Natural killer cell (primary cell): Measurements from ENCODE around the gene ZNF546. TPM values are rescaled to one million over a fixed set of nuclear protein-coding genes. Genes with fewer than 3 reads are reported as not detected.

Source experiments
- ATAC-seq, 3 donors: fragments of 150-1000 bp in 2 of 3; fragments of 200-7000 bp in 1 of 3; cut with Tn5 transposase; 1 replicate in 1 of 3; 2 replicates in 2 of 3; pipeline ENCODE4 v1.10.0; 2021; ENCODE audit warnings: mild to moderate bottlenecking in 2 of 3, moderate library complexity in 2 of 3
- DNase-seq, 2 donors: peaks; one replicate each; pipeline versions ENCODE4 v3.0.0 to v3.0.0-alpha.2; 2013 to 2021; ENCODE audit warnings: mixed read lengths in 1 of 2
- H3K27ac ChIP-seq: one replicate; pipeline ENCODE4 v1.5.1; 2013; ENCODE audit warnings: mild to moderate bottlenecking, low read length
- H3K27me3 ChIP-seq: one replicate; pipeline ENCODE4 v1.6.1; 2013; ENCODE audit warnings: low read length; ENCODE audit not compliant: control insufficient read depth, insufficient read depth
- H3K36me3 ChIP-seq: one replicate; pipeline ENCODE4 v1.6.1; 2013; ENCODE audit warnings: low read length; ENCODE audit not compliant: control insufficient read depth, insufficient read depth
- H3K4me1 ChIP-seq: one replicate; pipeline ENCODE4 v1.6.1; 2013; ENCODE audit warnings: low read length; ENCODE audit not compliant: control insufficient read depth, insufficient read depth
- H3K4me3 ChIP-seq: one replicate; pipeline ENCODE4 v1.5.1; 2013; ENCODE audit warnings: low read length
- H3K9me3 ChIP-seq: one replicate; pipeline ENCODE4 v1.6.1; 2013; ENCODE audit warnings: low read length; ENCODE audit not compliant: control insufficient read depth, insufficient read depth
- H3K27ac Mint-ChIP-seq, 2 donors: one replicate each; pipeline ENCODE4 v1.8.0; 2022; ENCODE audit warnings: mild to moderate bottlenecking in 2 of 2, mixed read lengths in 2 of 2, moderate library complexity in 1 of 2
- H3K27me3 Mint-ChIP-seq, 2 donors: one replicate each; pipeline ENCODE4 v1.8.0; 2022; ENCODE audit warnings: low read depth in 2 of 2, mixed read lengths in 2 of 2
- H3K36me3 Mint-ChIP-seq: one replicate; pipeline ENCODE4 v1.8.0; 2022; ENCODE audit warnings: mixed read lengths
- H3K4me1 Mint-ChIP-seq, 2 donors: one replicate each; pipeline ENCODE4 v1.8.0; 2022; ENCODE audit warnings: mixed read lengths in 2 of 2
- H3K4me3 Mint-ChIP-seq: one replicate; pipeline ENCODE4 v1.8.0; 2022; ENCODE audit warnings: mild to moderate bottlenecking, moderate library complexity, mixed read lengths
- H3K9me3 Mint-ChIP-seq, 2 donors: one replicate each; pipeline ENCODE4 v1.8.0; 2022; ENCODE audit warnings: mixed read lengths in 2 of 2
- CTCF ChIP-seq: fragments of 200-600 bp; IDR thresholded peaks from one replicate; pipeline ENCODE4 v1.8.0; 2022; ENCODE audit warnings: antibody characterized with exemption
- WGBS: methylation state at CpG from one replicate; pipeline ENCODE4 v1.1.7; 2013; ENCODE audit warnings: missing lambda C conversion rate; ENCODE audit not compliant: insufficient coverage; 5-methylcytosine and 5-hydroxymethylcytosine counted together
- intact Hi-C: fragments of 100-400 bp; cut with micrococcal nuclease; formaldehyde crosslinking; loops from one replicate; pipeline ENCODE4 v1.14.2; 2022
- total RNA-seq, 4 donors: library from RNA; stranded (reverse); fragments of 120-200 nt in 1 of 4; gene quantifications; one replicate each; pipeline versions ENCODE4 v1.2.3 to v1.2.4, GENCODE V29; 2013 to 2022

Gene ZNF546
- total RNA-seq, 3 donors from 2014 or later (not counting 1 experiment from before 2014, with no cell fraction given): 3.3 to 4.0 (median 3.8) TPM

GRCh38 chr19:39982883-39983282 lies 14.0 kb upstream of the ZNF546 start:
- TF ChIP-seq CTCF: no peak
- intact Hi-C loops: no loop called here
- no CpG with 5 or more reads among the region's 1 CpG for WGBS

DNA sequence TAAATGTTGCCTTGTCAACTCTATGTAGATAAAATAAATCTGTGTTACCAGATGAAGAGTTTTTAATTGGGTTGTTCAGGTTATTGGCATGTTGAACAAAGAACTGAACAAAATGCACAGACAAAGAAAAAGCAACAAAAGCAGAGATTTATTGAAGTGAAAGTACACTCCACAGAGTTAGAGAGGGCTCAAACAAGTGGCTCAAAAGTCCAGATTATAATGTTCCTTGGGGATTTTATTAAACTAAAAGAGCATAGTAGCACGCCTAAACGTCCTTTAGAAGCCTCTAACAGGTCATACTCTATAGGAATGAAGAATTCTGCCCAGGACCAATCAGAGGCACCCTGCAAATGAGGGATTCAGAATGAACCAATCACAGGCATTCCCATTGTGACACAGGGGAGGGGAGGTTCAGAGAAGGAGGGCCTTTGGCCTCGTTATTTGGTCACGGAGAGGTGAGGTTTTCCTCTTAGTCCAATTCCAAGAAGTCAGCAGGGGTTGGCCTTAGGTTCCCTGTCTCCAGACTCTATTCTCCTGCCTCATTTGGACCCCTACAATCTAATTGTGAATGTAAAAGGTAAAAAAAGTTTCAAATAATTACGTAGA lies 13.1 kb upstream of the ZNF546 start:
- DNase-seq: no peak
- no peak overlapping the region for H3K4me3 ChIP-seq
- peak overlapping the region in 1 of 2 donors; percentile 53 for H3K27ac Mint-ChIP-seq
- peaks cover 0 to 2% of the 10 kb centered on the region in 2 donors for H3K4me1 Mint-ChIP-seq
- no peaks in the 10 kb centered on the region for H3K4me1 ChIP-seq
- H3K36me3 Mint-ChIP-seq: peaks cover 35% of the 10 kb centered on the region
- peaks cover 7% of the 10 kb centered on the region for H3K9me3 ChIP-seq
- intact Hi-C loops: no loop called here
- WGBS: 100% methylated on average over 5 of the region's 5 CpGs
- H3K36me3 ChIP-seq: peaks cover 38% of the 10 kb centered on the region
- H3K4me3 Mint-ChIP-seq: no peak overlapping the region
- H3K27me3 ChIP-seq: no peaks in the 10 kb centered on the region
- no peak for TF ChIP-seq CTCF
- no peak for ATAC-seq
- H3K27ac ChIP-seq: no peak overlapping the region
- no peaks in the 10 kb centered on the region for H3K27me3 Mint-ChIP-seq
- peaks cover 2 to 10% of the 10 kb centered on the region in 2 donors for H3K9me3 Mint-ChIP-seq

More at GRCh38 chr19:39982883-39983282, 14.0 kb upstream of the ZNF546 start:
- H3K27ac Mint-ChIP-seq: no peak overlapping the region
- DNase-seq: no peak
- Histone ChIP-seq H3K27ac (no peak overlapping the region), H3K9me3 (peaks cover 7% of the 10 kb centered on the region), H3K4me3 (no peak overlapping the region), H3K36me3 (peaks cover 40% of the 10 kb centered on the region), H3K27me3 (no peaks in the 10 kb centered on the region), H3K4me1 (no peaks in the 10 kb centered on the region)
- no peaks in the 10 kb centered on the region for H3K4me1 Mint-ChIP-seq
- H3K4me3 Mint-ChIP-seq: no peak overlapping the region
- peaks cover 2 to 10% of the 10 kb centered on the region in 2 donors for H3K9me3 Mint-ChIP-seq
- peaks cover 35% of the 10 kb centered on the region for H3K36me3 Mint-ChIP-seq
- H3K27me3 Mint-ChIP-seq: no peaks in the 10 kb centered on the region
- no peak for ATAC-seq

- Mint-ChIP-seq H3K27ac (no peak overlapping the region), H3K4me1 (peaks cover 7 to 17% of the 10 kb centered on the region in 2 donors), H3K27me3 (no peaks in the 10 kb centered on the region), H3K4me3 (no peak overlapping the region), H3K36me3 (peaks cover 35% of the 10 kb centered on the region), H3K9me3 (peaks cover 2 to 10% of the 10 kb centered on the region in 2 donors)
- TF ChIP-seq CTCF: no peak
- H3K36me3 ChIP-seq: peaks cover 13% of the 10 kb centered on the region
- no peak overlapping the region for H3K27ac ChIP-seq
- H3K4me3 ChIP-seq: no peak overlapping the region
- peaks cover 7% of the 10 kb centered on the region for H3K9me3 ChIP-seq
- ATAC-seq (no peak), DNase-seq (no peak)
- intact Hi-C loops: no loop called here
- H3K4me1 ChIP-seq: no peaks in the 10 kb centered on the region
- no peaks in the 10 kb centered on the region for H3K27me3 ChIP-seq
These were observed 10.2 kb upstream of the ZNF546 start for GRCh38 chr19:39986643-39987042.

DNA sequence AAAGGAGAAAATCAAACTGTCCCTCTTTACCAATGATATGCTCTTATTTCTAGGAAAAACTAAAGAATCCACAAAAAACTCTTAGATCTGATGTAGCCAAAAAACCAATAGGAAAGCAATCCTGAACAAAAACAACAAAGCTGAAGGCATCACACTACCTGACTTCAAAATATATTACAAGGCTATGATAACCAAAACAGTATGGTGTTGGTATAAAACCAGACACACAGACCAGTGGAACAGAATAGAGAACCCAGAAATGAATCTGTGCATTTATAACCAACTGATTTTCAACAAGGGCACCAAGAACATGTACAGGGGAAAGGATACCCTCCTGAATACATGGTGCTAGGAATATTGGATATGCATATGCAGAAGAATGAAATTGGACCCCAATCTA lies 9.7 kb upstream of the ZNF546 start:
- Histone ChIP-seq H3K27ac (no peak overlapping the region), H3K27me3 (no peaks in the 10 kb centered on the region), H3K4me3 (no peak overlapping the region), H3K4me1 (no peaks in the 10 kb centered on the region), H3K36me3 (peaks cover 10% of the 10 kb centered on the region), H3K9me3 (peaks cover 7% of the 10 kb centered on the region)
- intact Hi-C loops: no loop called here
- DNase-seq: no peak
- ATAC-seq: no peak
- no peak overlapping the region for H3K27ac Mint-ChIP-seq
- no peaks in the 10 kb centered on the region for H3K27me3 Mint-ChIP-seq
- no peak overlapping the region for H3K4me3 Mint-ChIP-seq
- peaks cover 35% of the 10 kb centered on the region for H3K36me3 Mint-ChIP-seq
- peaks cover 2 to 10% of the 10 kb centered on the region in 2 donors for H3K9me3 Mint-ChIP-seq
- peaks cover 8 to 22% of the 10 kb centered on the region in 2 donors for H3K4me1 Mint-ChIP-seq
- no peak for TF ChIP-seq CTCF
